AG20443 (cell line): Measurements from ENCODE around the gene HIGD1B.
A peak's percentile ranks its signal among the peaks of the same experiment; 100 is the strongest.
"Not testable (repeated sequence)": the region's sequence is repeated elsewhere in the genome, so short reads cannot be mapped to it uniquely, and the experiment has no call there.

ENCODE experiments used
- DNase-seq: peaks from one replicate; pipeline ENCODE4 v3.0.0; 2012; ENCODE audit warnings: low spot score, mixed read lengths

HIGD1B gene

DNA sequence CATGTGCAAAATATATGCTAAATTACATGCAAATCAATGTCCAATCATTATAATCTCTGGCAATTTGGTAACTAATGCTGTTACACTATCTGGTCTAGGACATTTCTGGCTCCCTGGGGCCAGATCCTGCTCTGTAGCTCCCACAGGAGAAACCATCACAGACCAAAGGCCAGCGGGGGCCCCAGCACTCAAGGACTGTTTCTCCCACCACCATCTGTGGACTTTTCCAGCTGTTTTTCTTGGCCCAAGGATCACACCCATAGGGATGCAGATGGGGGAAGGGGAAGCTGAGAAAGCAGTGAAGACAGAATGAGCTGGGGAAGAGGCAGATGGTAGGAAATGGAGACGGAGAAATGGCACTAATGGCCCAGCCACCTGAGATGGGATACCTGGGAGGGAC is at the start of gene HIGD1B:
HIGD1B (plus strand) TSS at position 298 of the 400 bp plus-strand sequence. CDS start 270 bp downstream, outside the sequence.
- DNase-seq, result no peak

DNA sequence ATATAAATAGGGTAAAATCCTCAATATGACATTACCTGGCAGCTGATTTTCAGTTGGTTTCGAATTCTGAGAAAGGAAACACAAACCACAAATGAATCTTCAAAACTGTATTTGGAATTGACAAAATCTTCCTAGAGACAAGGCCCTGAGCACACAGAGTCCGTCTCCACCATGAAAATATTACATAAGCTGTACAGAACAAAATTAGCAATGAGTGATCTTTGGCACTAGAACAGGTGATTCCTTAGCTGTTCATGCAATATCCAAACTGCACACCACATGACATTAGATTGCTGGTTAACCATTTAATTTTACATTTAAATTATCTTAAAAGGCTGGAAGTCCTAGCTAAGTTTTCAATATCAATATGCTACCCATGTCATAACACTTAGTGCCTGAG is 49.3 kb upstream of the HIGD1B start:
- DNase-seq, result no peak

DNA sequence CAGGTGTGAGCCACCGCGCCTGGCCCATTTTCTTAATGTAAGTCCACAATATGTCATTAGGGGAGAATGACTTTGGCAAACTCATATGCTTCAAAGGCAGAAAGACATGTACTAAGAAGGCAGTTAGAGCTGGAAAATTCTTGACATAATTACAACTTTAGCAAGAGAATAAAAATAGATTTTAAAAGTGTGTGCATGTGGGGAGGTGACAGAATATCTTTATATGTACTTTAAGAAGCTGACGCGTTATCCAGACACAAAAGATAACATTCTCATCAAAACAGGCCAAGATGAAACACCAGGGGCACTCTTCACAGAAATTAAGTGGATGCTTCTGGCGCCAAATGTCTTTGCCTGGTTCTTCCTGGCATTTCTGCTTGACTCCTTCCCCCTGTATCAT is 45.8 kb upstream of the HIGD1B start:
- no peak for DNase-seq

DNA sequence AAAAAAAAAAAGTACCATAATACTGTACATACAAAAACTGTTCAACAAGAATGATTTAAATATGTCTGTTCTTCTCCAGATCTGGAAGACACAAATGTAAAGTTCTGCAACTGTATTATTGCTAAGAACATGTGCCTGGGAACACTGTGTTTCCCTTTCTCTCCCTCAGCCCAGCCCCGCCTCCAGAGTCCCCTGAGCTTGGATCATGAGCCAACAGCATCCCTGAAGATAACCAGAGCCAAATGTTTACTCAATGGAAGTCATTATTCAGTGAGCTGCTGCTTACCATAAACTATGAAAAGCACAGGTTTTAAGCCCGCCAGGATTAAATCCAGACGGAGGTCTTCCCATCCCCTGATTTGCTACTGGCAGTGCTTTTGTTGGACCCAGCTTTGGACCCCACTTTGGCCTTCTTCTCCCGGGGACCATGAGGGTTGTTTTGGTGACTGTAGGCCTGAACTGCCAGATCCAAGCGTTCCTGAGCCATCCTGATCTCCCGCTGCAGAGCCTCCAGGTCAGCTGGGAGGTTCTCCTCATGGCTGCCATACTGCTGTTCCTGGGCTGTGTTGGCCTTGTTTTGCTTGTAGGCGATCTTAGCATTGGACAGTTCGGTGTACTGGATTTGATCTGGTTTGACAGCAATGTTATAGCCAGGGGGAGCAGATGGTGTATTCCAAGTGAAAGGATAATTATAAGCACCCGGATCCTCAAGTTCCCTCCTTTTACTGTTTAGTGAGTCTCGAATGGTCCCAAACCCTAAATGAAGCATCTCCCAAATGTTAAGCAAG is 43.2 kb upstream of the HIGD1B start:
- DNase-seq, result no peak

DNA sequence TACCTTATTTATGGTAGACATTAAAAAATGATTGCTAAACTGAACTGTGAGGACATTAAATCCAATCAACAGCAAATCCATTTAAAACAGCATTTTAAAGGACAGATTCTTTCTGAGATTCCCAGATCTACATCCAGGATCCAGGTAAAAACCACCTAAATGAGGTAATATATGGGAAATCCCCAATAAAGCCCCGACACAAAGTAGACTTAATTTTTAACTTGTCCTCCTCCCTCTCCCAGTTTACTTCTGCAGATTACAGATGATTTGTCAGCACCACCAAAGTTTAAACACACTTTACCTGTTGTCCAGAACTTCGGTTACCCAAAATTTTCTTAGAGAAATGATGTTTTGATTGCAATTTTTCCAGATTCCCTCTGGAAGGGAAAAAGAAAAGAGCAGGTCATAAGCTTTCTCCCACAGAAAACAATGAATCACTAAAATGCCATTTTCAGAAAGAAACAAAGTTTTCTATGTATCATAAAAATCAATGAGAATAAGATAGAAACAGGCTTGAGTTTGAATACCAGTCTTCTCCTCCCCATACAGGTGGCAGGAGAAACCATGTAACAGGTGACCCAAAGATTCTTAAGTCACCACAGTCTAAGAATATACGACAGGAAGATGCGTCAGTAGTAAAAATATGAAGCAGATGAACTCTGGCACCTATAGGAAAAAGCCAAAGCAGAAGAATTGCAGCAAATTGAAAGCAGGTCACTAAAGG is 40.4 kb upstream of the HIGD1B start:
- DNase-seq, result no peak

DNA sequence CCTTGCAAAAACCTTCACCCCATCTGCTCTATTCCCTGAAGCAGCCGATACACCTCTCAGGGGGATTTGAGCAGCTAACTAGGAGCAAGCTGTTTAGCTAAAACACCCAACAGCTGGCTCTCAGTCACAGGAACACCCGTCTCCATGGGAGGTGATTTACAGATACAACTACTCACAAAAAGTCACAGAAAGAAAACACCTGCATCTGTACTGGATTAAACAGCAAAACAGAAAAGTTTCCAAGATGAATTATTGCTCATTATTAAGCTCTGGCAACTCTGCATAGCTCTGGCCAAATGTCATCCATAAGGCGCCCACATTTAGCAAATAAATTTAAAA is 39.9 kb upstream of the HIGD1B start:
- DNase-seq, result peak; percentile 34

DNA sequence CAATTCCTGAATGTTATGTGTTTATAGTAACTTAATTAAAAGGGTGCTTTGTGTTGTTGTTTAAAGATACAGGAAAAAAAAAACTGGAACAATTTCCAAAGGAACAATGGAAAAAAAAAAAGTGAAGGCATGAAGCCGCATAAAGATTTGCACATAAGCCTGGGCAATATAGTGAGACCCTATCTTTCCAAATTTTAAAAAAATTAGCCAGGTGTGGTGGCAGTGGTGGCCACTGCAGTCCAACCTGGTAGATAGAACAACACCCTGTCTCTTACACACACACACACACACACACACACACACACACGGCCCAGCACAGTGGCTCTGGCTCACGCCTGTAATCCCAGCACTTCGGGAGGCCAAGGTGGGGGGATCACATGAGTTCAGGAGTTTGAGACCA is 39.5 kb upstream of the HIGD1B start:
- no peak for DNase-seq

DNA sequence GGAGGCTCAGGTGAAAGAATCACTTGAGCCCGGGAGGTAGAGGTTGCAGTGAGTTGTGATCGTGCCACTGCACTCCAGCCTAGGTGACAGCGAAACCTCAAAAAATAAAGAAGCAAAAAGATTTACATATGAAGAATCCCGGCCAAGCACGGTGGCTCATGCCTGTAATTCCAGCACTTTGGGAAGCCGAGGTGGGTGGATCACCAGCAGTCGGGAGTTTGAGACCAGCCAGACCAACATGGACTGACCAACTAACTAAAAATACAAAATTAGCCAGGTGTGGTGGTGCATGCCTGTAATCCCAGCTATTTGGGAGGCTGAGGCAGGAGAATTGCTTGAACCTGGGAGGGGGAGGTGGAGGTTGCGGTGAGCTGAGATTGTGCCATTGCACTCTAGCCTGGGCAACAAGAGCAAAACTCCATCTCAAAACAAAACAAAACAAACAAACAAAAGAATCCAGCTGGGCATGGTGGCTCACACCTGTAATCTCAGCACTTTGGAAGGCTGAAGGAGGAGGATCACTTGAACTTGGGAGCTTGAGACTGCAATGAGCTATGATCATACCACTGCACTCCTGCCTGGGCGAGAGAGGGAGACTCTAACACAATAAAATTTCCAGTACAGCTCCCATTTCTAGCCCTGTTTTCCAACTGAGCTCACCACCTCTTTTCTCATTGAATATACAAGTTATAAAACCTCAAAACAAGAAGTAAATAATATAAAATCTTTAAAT is 38.9 kb upstream of the HIGD1B start:
- not testable (repeated sequence) for DNase-seq

DNA sequence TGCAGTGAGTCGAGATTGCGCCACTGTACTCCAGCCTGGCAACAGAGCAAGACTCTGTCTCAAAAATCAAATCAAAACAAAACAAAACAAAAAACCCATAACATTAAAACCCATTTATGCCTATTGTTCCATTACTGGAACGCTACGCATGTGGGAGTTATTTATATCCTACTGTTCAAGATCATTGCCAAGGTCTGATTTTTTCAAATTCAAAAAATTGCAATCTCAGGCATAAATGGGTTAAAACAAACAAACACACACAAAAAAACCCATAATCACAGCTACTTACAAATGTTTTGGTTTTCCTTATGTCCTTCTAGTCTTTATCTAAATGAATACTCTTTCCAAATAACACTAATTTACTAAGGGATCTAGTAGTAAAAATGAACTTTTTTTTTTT is 35.4 kb upstream of the HIGD1B start:
- no peak for DNase-seq

DNA sequence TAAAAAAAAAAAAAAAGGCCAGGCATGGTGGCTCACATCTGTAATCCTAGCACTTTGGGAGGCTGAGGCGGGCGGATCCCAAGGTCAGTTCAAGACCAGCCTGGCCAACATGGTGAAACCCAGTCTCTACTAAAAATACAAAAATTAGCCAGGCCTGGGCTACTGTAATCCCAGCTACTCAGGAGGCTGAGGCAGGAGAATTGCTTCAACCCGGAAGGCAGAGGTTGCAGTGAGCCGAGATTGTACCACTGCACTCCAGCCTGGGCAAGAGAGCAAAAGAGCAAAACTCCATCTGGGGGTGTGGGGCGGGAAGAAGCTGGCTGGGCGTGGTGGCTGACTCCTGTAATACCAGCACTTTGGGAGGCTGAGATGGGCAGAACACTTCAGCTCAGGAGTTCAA is 29.2 kb upstream of the HIGD1B start:
- not testable (repeated sequence) for DNase-seq

DNA sequence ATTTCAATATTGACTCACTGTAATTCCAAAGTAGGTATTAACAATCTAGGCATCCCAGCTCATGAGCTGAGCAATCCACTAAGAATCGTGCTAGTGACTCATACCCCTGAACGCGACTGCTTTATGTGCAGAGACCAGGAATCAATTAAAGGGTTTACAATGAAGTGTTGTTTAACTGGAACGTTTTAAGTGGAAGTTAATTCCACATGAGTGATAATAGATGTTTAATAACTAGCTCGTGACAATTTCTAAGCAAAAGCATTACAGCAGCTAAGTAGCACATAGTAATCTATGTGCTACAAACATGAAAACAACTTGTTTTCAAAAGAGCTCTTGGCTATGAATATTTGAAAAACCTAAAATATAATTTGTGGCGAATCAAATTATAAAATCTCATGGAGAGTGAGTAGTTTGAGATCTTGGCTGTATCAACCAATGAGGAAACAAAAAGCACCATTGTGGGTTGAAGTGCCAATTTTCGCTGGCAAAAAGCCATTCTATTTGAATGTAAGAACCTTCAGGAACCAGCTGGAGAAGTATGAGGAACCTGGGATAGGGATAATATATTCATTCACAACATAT is 27.0 kb upstream of the HIGD1B start:
- DNase-seq, result peak; percentile 84

DNA sequence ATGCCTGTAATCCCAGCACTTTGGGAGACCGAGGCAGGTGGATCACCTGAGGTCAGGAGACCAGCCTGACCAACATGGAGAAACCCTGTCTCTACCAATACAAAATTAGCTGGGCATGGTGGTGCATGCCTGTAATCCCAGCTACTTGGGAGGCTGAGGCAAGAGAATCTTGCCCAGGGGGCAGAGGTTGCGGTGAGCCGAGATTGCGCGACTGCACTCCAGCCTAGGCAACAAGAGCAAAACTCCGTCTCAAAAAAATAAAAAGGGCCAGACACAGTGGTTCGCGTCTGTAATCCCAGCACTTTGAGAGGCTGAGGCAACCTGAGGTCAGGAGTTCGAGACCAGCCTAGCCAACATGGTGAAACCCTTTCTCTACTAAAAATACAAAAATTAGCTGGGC is 22.4 kb upstream of the HIGD1B start:
- DNase-seq, result not testable (repeated sequence)

DNA sequence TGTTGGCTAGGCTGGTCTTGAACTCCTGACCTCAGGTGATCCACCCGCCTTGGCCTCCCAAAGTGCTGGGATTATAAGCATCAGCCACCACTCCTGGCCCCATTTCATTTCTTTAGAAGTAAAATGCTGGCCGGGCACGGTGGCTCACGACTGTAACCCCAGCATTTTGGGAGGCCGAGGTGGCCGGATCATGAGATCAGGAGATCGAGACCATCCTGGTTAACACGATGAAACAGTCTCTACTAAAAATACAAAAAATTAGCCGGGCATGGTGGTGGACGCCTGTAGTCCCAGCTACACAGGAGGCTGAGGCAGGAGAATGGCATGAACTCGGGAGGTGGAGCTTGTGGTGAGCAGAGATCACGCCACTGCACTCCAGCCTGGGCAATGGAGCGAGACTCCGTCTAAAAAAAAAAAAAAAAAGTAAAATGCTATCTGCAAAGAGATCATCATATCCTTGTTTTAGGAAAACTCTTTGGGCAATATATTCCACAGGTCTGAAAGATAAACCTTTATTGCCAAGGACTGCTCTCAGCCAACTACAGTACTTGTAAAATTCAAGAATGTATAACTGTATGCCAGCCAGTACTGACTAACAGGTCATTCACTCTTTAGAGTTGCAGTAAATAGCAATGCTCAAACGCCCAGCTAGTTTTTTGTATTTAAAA is 21.4 kb upstream of the HIGD1B start:
- no peak for DNase-seq

DNA sequence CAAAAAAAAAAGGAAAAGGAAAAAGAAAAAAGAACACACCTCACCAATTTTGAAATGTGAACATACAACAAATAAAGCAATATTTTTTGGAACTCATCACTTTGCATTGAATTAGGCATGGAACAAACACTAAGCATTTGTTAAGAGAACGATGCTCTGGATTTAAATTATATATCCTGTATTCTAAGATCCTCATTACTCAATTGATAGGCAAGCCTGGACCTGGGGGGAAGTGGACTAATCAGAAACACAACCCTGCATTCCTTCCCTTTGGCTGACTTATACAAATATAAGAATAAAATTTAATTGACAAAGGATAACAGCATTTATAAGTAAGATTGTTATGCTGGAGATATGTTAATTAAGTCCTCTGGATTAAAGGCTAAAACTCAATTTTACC is 19.8 kb upstream of the HIGD1B start:
- no peak for DNase-seq

DNA sequence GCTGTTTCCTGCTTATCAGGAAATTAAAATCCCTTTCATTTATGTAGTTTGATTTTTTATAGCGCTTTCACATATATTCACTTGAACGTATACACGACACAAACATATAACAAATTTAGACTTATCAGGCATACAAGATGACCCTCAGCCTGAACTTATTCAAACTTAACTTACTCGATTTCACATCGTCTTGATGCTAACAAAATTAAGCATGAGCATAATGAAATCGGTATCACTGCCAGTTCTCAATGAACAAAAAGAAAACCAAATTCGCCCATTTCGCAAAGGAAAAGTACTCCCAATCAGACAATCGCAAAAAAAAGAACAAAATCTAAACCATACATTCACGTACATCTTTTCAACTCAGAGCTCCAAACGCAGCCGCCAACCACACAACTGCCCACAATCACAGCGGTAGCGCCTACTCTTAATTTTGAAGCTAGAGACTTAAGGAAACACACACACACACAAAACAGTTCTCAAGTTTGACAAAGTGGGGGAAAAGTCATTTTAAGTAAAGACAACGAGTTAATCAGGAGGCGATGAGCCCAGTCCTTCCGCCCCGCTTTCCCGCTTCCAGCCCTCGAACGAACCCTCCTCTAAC is 18.7 kb upstream of the HIGD1B start:
- DNase-seq, result no peak

DNA sequence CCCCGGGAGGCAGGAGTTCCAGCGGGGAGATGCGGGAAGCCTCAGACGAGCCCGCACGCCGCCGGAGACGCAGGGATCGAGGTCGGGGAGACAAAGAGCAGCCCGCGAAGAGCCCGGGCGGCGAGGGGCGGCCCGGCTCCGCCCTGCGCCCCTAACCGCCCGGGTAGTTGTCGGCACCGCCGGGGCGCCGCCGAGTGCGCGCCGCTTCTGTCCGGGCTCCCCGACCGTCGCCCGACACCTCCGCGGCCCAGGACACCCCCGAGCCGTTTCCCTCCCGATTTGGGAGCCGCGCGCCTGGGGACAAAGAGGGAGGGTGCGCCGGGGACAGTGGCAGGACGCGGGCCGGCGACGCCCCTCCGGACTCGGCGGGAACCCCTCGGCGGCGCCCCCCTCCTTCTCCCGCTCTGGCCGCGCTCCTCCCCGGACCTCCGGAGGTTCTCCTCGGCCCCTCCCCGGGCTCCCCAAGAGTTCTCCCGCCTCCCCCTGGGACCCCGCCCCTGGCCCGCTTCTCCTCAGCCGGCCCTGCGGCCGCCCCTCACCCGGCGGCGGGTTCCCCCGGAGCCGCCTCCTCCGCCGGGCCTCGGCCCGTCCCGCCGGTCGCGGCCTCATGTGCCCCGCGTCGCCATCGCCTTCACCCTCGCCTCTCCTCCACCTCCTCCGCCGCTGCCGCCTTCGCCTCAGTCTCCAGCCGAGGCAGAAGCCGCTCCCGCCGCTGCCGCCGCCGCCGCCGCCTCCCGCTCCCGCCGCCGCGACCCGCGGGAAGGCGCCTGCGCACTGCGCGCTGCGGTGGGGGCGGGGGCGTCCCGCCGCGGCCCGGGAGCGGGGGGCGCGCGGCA is 17.9 kb upstream of the HIGD1B start, which contains the start of gene GJC1:
GJC1 (minus strand) TSS at position 765 of the 836 bp plus-strand sequence. CDS start 24,470 bp downstream, outside the sequence.
- peak; percentile 85 for DNase-seq

DNA sequence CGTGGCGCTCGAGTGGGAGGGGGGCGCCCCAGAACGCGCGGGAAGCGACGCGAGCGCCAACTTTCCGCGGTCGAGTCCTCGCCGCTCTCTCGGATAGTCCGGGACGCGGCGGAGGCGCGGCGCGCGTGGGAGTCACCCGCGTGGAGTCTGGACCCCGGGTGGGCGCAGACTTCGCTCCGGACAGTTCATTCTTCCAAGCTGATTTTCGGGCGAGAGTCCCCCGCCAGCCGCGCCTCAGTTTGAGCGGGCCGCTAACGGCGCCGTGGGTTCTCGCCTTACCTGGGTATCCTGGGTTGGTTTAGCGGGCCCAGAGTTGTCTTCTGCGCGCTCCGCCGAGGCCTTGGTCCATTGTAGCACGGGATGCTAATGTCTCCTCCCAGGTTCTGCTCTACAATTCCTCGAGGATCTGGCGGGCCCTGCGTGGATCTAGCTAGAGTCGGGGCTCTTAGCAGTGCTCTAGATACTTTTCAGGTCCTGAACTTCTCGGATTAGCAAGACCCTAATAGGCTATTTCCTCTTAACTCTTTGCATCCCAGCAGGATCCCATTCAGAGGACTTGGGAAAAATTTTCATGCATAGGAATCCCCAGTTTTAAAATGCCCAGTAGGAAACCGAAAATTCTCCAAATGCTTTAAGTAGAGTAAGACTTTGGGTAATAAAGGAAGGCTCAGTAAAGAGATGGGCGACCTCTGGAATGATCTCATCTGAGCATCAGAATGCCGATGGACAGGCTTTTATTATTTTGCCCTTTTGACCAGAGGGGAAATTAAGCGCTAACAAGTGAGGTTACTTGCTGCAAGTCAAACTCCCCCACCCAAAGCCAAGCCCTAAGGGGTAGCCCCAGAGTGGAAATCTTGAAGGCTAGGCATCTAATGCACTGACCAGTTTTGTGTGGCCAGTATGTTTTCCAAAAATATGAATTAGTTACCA is 17.1 kb upstream of the HIGD1B start:
- DNase-seq, result peak; percentile 44

DNA sequence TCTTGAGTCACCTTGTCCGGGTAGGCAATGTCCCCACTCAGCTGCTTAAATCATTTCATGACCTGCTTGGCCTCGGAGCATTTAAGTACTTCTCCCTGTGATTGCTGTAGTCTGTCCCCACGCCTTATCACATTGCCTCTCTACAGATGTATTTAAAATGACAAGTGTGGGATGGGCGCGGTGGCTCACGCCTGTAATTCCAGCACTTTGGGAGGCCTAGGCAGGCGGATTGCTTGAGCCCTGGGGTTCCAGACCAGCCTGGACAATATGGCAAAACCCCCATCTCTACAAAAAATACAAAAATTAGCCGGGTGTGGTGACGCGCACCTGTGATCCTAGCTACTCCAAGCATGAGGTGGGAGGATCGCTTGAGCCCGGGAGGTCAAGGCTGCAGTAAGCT is 16.3 kb upstream of the HIGD1B start:
- DNase-seq, result no peak

DNA sequence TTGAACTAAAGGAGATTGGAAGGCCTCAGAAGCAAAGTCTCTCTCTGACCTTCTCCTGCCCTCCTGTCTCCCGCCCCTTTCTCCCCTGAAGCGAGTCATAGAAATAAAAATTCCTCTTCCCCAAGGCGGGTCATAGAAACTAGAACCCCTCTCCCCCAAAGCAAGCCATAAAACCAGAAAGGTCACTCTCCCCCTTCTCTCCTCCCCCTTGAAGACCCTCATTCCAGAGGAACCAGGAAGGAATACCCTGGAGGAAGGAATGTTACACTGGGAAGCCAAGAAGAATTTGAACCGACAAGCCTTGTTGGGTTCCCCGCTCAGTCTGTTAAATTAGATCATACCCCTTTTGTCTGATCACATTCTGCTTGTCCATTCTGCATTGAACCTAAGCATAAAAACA is 14.9 kb upstream of the HIGD1B start:
- no peak for DNase-seq
